ENCODE data around the gene ZNF763. TPM values are rescaled to one million over a fixed set of nuclear protein-coding genes. Genes with fewer than 3 reads are reported as not detected.

Gene ZNF763
- 2.2 and 2.8 TPM in 2 replicates for total RNA-seq

DNA sequence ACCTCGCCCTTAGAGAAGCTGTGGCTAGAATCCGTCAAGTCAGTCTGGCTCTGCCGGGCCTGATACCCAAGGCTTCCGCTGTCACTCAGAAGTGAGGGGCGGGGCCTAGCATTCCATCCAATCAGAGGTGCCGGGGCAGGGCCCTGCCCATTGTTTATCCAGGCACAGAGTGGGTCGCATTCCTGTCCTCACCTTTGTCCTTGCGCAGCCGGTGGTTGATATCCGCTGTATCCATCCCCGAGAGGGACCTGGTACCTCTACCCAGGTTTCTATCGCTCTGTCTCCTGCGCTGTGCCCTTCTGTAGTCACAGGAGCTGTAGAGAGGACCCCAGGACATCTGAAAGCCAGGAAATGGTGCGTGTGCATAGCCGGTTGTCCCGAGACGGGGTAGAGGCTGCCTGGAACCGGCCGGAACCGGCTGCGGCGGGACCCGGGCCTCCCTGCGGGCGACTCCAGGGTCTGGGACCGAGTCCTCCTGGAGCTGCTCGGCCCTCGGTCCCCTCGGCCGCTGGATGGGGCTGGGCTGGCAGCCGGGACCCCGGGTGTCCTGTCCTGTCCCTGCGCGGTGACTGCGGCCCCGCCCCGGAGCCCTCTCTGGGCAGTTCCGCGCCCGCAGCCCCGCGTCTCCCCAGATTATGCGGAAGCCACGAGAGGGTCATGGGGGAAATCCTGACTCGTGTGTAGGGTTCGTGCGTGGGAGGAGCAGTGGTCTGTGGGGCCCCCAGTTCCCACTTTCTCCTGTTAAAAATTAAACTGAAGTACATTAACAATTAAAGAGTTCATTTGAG lies at the start of gene ZNF763:
ZNF763 (plus strand) TSS at position 183 of the 788 bp plus-strand sequence; CDS start at position 352, 169 bp downstream.

GRCh38 chr19:11924886-11925650 lies 39.8 kb upstream of the ZNF763 start, which contains the start of gene ZNF700:
TSS of gene ZNF700 (plus strand) at chr19:11925107. CDS start at chr19:11925211, 104 bp downstream.

Other genes starting within 250 kb of the ZNF763 start
- 4.3 and 5.4 TPM in 2 replicates for gene ZNF823, start 226.1 kb upstream of the ZNF763 start, total RNA-seq
- gene ZNF441, start 198.0 kb upstream of the ZNF763 start, total RNA-seq = 12.2 and 15.9 TPM in 2 replicates
- gene ZNF491, start 166.5 kb upstream of the ZNF763 start, total RNA-seq = 3.8 and 4.6 TPM in 2 replicates
- gene ZNF440, start 150.8 kb upstream of the ZNF763 start, total RNA-seq = 10.4 and 14.5 TPM in 2 replicates
- 6.9 and 7.4 TPM in 2 replicates for gene ZNF439, start 116.3 kb upstream of the ZNF763 start, total RNA-seq
- 4.0 and 4.1 TPM in 2 replicates for gene ZNF69, start 77.3 kb upstream of the ZNF763 start, total RNA-seq
- gene ZNF700, start 39.9 kb upstream of the ZNF763 start, total RNA-seq = 7.3 and 15.6 TPM in 2 replicates
- gene ZNF433, start 70.6 kb downstream of the ZNF763 start, total RNA-seq = 6.0 and 6.1 TPM in 2 replicates
- 0.29 TPM in 1 of 2 replicates, not detected in the other for gene ZNF878, start 87.9 kb downstream of the ZNF763 start, total RNA-seq
- gene ZNF844, start 99.7 kb downstream of the ZNF763 start, total RNA-seq = 11.6 and 12.1 TPM in 2 replicates
- 6.5 and 10.2 TPM in 2 replicates for gene ZNF20, start 175.3 kb downstream of the ZNF763 start, total RNA-seq
- gene ZNF625, start 191.7 kb downstream of the ZNF763 start, total RNA-seq = 7.9 and 14.5 TPM in 2 replicates
- gene ZNF136, start 198.1 kb downstream of the ZNF763 start, total RNA-seq = 6.4 and 6.8 TPM in 2 replicates